SIG-M5 treated with dmso at 0.1 percent for 504 hours (cell line): ENCODE results near the gene SDHA.
"Not testable (repeated sequence)": the region's sequence is repeated elsewhere in the genome, so short reads cannot be mapped to it uniquely, and the experiment has no call there.

Experiments used
- DNase-seq: peaks from one replicate; lab custom pipeline; 2025; ENCODE audit not compliant: unreplicated experiment; lab: John Stamatoyannopoulos, UW

SDHA gene

DNA sequence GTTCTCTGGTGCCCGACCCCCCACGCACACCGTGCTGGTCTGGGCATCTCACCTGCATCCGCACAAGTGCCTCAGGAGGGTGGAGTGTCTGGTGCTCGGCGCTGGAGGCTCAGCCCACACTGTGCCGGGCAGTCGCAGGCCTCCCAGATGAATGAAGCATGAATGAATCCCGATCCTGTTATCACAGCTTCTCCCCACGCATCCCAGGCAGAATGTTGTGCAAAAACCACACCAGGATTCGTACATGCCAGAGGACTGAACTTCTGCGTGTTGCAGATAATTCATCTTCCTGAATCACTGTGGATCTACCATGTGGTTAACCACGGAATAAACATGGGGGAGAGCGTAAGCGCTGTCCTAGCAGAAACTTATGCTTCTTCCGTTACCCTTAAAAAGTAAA lies 78.8 kb downstream of the SDHA start:
- DNase-seq = not testable (repeated sequence)

DNA sequence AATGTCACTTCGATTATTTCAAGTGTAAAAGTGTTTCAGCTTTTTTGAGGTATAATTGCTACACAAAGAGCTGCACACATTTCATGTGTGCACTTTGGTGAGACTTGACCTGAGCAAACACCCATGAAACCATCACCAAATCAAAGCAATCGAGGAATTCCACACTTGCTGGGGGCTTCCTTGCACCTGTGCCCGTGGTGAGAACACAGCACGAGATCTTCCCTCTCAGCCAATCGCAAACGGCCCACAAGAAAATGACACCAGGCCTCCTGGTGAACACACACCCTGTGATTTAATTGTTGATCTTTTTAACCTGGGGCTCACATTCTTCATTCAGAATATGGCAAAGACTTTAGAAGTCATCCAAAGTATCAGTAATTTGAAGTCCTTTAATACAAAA lies 79.3 kb downstream of the SDHA start:
- not testable (repeated sequence) for DNase-seq

DNA sequence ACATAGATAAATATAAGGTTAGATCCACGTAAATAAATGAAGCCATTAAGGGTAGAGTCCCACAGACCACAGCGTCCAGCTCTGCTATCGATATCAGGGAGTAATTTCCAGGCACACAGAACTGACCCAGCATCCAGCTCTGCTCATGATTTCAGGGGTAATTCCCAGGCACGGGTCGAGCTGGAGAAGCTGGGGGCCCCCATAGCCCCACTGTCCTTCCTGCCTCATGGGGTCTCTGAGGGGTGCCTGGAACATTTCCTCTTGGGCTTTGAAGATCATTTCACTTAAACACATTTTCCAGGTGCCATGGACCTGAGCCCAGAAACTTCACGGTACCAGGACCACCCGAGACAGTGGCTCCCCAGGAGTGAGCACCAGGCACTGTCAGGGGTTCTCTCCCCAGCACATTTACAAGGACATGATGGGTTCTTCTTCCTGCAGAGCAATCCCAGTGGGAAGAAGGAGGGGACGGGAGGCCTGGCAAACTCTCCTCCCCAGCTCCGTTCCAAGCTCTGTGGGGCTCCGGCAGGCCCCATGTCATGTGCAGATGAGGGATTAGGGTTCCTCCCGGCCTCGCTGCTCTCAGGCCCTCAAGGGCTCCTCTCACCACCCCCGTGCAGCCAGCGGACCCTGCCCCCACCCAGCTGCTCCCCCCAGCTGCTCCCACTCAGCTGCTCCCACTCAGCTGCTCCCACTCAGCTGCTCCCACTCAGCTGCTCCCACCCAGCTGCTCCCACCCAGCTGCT lies 80.0 kb downstream of the SDHA start:
- DNase-seq = not testable (repeated sequence)

DNA sequence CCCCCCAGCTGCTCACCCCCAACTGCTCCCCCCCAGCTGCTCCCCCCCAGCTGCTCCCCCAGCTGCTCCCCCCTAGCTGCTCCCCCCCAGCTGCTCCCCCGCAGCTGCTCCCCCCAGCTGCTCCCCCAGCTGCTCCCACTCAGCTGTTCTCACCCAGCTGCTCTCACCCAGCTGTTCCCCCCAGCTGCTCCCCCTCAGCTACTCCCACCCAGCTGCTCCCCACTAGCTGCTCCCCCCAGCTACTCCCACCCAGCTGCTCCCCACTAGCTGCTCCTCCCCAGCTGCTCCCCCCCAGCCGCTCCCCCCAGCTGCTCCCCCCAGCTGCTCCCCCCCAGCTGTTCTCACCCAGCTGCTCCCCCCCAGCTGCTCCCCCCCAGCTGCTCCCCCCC lies 80.6 kb downstream of the SDHA start:
- no peak for DNase-seq

DNA sequence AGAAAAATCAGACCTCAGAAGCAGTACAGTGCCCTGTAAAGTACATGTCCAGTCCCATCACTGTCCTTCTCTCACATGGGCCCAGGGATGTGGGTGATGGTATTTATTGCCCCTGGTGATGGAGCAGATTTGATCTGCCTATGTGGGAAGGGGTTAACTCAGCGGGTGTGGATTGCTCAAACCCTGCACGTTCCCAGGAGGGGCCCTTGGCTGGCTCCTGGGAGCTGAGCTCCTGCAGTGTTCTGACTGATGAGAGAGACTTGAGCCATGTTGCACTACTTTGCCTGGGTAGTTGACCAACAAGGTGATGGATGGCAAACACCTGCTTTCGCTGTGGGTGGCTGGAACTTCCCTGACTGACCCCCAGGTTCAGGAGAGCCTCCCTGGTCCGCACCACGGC lies 81.8 kb downstream of the SDHA start:
- not testable (repeated sequence) for DNase-seq

DNA sequence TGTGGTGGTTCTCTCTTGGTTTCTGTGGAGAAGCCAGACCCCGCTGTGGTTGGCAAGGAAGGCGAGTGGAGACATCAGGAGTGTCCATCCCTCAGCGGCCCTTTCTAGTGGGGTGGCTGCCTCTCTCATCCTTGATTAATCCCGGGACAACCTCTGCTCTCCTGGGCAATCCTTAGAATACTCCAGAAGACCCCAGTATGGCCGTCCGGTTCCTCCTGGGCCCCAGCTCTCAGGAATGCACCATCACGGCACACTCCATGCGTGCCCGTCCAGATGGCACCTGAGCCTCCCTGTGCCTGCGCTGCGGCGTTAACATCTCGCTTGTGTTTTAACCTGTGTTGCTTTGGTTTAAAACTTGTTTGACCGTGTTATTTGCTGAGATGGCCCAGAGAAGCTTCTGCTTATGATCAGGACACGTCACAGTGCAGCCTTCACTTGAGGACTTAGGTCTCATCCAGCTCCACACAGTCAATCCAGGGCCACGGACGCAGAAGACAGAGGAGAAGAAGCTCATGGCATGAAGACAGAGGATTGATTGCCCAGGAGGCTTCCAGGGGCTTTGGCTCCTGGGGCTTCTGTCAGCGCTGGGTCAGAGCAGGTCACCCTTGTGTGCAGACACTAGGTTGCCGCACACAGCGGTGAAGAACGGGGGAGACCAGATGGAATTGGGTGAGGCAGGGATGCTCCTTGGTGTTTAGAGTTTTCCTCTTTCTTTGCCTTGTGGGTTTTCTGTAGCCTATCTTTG lies 82.7 kb downstream of the SDHA start:
- DNase-seq = not testable (repeated sequence)

DNA sequence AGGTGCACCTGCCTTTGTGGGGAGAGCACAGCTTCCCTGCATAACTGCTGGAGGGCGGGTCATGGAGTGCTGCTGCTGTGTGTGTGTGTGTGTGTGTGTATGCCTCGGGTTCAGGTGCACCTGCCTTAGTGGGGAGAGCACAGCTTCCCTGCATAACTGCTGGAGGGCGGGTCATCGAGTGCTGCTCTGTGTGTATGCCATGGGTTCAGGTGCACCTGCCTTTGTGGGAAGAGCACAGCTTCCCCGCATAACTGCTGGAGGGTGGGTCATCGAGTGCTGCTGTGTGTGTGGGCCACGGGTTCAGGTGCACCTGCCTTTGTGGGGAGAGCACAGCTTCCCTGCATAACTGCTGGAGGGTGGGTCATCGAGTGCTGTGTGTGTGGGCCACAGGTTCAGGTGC lies 84.3 kb downstream of the SDHA start:
- not testable (repeated sequence) for DNase-seq

DNA sequence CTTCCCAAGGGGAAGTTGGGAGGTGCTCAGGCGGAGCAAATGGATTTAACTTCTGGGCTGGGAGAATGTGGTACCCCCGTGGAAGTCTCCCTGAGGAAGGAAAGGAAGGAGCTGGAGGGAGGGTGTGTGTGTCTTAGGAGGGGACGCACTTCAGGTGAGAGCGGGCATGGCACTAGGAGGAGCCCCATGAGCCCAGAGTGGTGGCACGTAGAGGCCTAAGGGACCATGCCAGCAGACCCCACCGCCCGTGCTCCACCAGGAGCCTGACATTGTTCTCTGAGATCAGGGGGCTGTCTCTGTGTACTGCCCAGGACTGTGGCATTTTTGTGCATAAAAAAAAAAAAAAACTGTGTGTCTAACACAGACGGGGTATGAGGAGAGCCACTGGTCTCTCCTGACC lies 84.8 kb downstream of the SDHA start:
- DNase-seq = no peak

DNA sequence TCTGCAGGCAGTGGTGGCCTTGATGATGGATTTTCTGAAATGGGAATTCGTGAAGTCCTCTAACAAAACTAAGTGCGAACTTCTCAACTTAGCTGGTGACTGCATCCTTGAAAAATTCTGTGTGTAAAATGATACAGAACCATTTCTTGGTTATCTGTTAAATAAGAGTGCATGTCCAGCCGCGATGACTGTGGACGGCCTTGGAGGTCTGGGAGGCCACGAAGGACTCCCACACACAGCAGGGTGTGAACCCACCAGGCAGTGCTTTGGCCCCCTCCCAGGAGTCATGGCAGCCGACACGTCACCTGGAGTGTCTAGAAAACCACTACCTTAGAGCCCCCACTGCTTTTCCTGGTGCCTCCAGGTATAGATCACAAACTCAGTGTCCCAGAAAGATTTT lies 85.6 kb downstream of the SDHA start:
- DNase-seq = not testable (repeated sequence)

DNA sequence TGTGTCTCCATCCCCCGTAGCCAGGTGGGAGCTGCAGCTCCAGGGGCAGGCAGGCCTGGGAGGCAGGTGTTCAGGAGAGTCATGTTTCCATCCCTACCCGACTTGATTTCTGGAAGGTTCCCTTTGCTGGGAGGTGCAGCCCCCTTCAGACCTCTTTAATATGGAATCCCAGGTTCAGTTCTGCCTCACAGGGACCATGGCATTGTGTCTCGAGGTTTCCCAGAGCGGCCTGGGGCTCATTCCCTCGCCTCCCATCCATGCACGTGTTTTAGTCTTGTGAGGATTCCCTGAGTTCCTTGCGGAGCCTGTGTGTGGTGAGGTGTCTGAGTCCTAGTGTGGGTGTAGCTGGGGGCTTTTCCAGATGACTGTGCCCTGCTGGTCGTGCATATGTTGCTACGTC lies 86.9 kb downstream of the SDHA start:
- DNase-seq = no peak

DNA sequence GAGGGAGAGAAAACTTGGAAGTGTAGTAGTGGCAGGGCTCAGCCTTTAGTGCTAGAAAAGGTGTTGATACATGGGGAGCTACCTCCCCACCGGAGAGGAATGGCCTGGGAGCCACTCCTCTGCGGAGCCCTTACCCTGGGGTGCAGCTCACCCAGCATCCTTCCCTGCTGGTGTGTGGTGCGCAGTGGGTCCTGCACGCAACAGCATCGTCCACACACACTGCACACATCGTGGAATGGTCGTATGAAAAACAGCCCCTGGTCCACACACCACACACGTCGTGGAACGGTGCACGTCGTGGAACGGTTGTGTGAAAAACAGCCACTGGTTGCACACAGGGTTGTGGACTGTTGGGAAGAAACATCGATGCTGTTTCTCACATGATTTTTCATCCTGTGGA lies 87.3 kb downstream of the SDHA start:
- DNase-seq = no peak

DNA sequence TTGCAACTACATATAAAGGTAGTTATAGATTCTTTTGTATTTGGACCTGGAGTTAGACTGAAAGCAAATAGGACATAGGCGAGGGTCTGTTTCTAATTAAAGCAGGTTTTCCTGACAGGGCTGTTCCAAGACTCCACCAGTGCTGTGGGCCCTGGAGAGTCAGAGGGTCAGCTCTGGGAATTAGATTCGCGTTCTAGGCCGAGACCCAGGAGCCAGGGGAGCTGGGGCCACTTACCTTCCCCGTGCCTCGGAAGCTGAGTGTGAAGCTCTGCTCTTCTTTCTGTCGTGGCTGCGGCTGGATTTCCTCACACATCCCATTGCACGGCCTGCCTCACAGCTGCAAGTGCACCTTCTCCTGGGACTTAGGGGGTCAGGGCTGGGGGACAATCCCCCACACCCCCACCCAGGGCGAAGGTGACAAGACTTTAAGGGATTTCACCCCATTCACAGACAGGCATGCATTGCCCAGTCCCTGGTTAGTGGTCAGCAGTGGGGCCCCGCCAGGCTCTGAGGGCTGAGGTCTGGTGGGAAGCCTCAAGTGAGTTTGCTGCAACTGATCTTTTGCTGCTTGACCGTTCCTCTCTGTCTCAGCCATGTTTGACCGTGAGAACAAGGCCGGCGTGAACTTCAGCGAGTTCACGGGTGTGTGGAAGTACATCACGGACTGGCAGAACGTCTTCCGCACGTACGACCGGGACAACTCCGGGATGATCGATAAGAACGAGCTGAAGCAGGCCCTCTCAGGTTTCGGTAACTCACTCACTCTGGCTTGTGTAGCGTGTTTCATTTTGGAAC lies 88.1 kb downstream of the SDHA start:
- DNase-seq = no peak
